ENCODE results near the gene XXYLT1. TPM values are rescaled to one million over a fixed set of nuclear protein-coding genes. Genes with fewer than 3 reads are reported as not detected.
A peak's percentile ranks its signal among the peaks of the same experiment; 100 is the strongest.

The XXYLT1 gene
- total RNA-seq, 1 donor from 2014 or later: 16.4 TPM

DNA sequence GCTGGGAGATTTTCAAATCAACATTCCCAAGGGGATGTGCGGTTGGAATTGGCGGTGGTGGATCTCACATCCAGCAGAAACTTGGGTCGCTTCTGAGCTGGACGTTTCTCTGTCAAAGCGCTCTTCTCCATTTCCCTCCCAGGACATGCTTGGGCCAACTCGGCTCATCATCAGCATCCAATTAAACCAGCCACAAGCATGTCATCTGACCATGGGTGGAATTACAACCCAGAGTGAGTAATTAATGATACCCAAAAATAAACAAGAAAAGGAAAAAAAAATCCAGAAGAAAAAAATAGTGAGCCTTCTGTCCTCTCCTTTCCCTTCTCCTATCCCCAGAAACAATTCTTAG, 111.2 kb downstream of the XXYLT1 start:
- Mint-ChIP-seq H3K4me3 (no peak overlapping the region), H3K36me3 (peaks cover 10% of the 10 kb centered on the region), H3K4me1 (peaks cover 40% of the 10 kb centered on the region), H3K27ac (no peak overlapping the region), H3K27me3 (ENCODE audit: insufficient read depth, low read depth) (peaks cover 4% of the 10 kb centered on the region), H3K9me3 (no peaks in the 10 kb centered on the region)
- DNase-seq (ENCODE audit: low spot score): no peak
- Histone ChIP-seq H3K4me2 (no peak overlapping the region), H2AFZ (replicated peaks) (no peak overlapping the region), H3K27ac (no peak overlapping the region), H3K4me3 (no peak overlapping the region), H3K4me1 (peaks cover 22% of the 10 kb centered on the region), H3K9ac (no peak overlapping the region), H4K20me1 (ENCODE audit: low read depth) (no peaks in the 10 kb centered on the region), H3K9me3 (ENCODE audit: low read depth) (no peaks in the 10 kb centered on the region), H3K27me3 (no peaks in the 10 kb centered on the region), H3F3A (ENCODE audit: low read depth) (peaks cover 9% of the 10 kb centered on the region), H3K36me3 (no peaks in the 10 kb centered on the region), H3K79me2 (ENCODE audit: low read depth) (peaks cover 3% of the 10 kb centered on the region)
- TF ChIP-seq EZH2phosphoT487 (IDR thresholded peaks at IDR 0.05) (no peak), EZH2 (IDR thresholded peaks at IDR 0.05) (no peak)
- TF ChIP-seq, protein P1, sequence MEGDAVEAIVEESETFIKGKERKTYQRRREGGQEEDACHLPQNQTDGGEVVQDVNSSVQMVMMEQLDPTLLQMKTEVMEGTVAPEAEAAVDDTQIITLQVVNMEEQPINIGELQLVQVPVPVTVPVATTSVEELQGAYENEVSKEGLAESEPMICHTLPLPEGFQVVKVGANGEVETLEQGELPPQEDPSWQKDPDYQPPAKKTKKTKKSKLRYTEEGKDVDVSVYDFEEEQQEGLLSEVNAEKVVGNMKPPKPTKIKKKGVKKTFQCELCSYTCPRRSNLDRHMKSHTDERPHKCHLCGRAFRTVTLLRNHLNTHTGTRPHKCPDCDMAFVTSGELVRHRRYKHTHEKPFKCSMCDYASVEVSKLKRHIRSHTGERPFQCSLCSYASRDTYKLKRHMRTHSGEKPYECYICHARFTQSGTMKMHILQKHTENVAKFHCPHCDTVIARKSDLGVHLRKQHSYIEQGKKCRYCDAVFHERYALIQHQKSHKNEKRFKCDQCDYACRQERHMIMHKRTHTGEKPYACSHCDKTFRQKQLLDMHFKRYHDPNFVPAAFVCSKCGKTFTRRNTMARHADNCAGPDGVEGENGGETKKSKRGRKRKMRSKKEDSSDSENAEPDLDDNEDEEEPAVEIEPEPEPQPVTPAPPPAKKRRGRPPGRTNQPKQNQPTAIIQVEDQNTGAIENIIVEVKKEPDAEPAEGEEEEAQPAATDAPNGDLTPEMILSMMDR (IDR thresholded peaks at IDR 0.05): no peak

GRCh38 chr3:195159117-195159813, 111.7 kb downstream of the XXYLT1 start:
- H3K27ac Mint-ChIP-seq: peak overlapping the region; percentile 10
- TF ChIP-seq, protein P1 (IDR thresholded peaks at IDR 0.05): no peak
- TF ChIP-seq EZH2 (IDR thresholded peaks at IDR 0.05) (no peak), EZH2phosphoT487 (IDR thresholded peaks at IDR 0.05) (no peak)
- DNase-seq (ENCODE audit: low spot score): no peak

DNA sequence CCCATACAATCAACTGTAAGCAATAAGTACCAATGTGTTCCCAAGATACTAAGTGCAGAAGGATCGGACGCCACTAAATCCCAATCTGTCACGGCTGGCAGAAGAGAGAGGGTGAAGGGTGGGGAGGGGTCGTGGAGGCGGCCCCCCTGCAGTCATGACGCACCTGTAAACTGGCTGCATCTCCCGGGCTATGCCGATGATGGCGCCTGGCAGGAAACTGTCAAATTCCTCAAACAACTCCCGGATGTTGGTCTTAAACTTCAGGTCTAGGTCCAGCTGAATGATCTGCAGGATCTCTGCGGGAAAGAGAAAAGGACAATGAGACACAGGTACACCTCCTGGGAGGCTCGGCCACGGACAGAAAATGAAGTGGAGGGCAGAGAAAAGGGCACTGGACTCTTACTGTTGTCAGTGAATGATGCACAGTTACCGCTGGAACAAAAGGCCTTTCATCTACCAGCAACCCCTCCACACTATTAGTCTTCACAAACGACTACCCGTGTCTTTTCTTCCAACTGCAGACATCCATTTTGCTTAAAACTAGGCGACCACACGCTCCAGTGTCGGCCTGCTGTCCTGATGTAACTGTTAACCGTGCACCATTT, 114.6 kb downstream of the XXYLT1 start:
- H3K4me1 ChIP-seq: peaks cover 56% of the 10 kb centered on the region
- no peak overlapping the region for H3K4me3 ChIP-seq
- H4K20me1 ChIP-seq (ENCODE audit: low read depth): peaks cover 18% of the 10 kb centered on the region
- no peaks in the 10 kb centered on the region for H3K36me3 ChIP-seq
- H3K79me2 ChIP-seq (ENCODE audit: low read depth): peaks cover 3% of the 10 kb centered on the region
- TF ChIP-seq, protein P1 (IDR thresholded peaks at IDR 0.05): no peak
- TF ChIP-seq EZH2phosphoT487 (IDR thresholded peaks at IDR 0.05) (no peak), EZH2 (IDR thresholded peaks at IDR 0.05) (no peak)
- Mint-ChIP-seq H3K9me3 (no peaks in the 10 kb centered on the region), H3K27me3 (ENCODE audit: insufficient read depth, low read depth) (peaks cover 4% of the 10 kb centered on the region), H3K4me3 (no peak overlapping the region), H3K4me1 (peaks cover 69% of the 10 kb centered on the region), H3K27ac (peak overlapping the region; percentile 72), H3K36me3 (peaks cover 14% of the 10 kb centered on the region)
- H3K9me3 ChIP-seq (ENCODE audit: low read depth): no peaks in the 10 kb centered on the region
- no peak overlapping the region for H3K9ac ChIP-seq
- DNase-seq (ENCODE audit: low spot score): no peak
- no peak overlapping the region for H3K4me2 ChIP-seq
- no peaks in the 10 kb centered on the region for H3K27me3 ChIP-seq
- H2AFZ ChIP-seq (replicated peaks): no peak overlapping the region
- no peak overlapping the region for H3K27ac ChIP-seq
- peaks cover 39% of the 10 kb centered on the region for H3F3A ChIP-seq (ENCODE audit: low read depth)

More at GRCh38 chr3:195159117-195159813, 111.7 kb downstream of the XXYLT1 start:
- peaks cover 27% of the 10 kb centered on the region for H3K4me1 ChIP-seq
- no peak overlapping the region for H3K27ac ChIP-seq
- no peak overlapping the region for H2AFZ ChIP-seq (replicated peaks)
- no peaks in the 10 kb centered on the region for H4K20me1 ChIP-seq (ENCODE audit: low read depth)
- no peaks in the 10 kb centered on the region for H3K9me3 Mint-ChIP-seq
- peaks cover 14% of the 10 kb centered on the region for H3F3A ChIP-seq (ENCODE audit: low read depth)
- no peak overlapping the region for H3K9ac ChIP-seq
- H3K9me3 ChIP-seq (ENCODE audit: low read depth): no peaks in the 10 kb centered on the region
- H3K4me3 Mint-ChIP-seq: no peak overlapping the region
- H3K4me1 Mint-ChIP-seq: peaks cover 45% of the 10 kb centered on the region
- peaks cover 4% of the 10 kb centered on the region for H3K27me3 Mint-ChIP-seq (ENCODE audit: insufficient read depth, low read depth)
- H3K4me3 ChIP-seq: no peak overlapping the region
- peaks cover 10% of the 10 kb centered on the region for H3K36me3 Mint-ChIP-seq
- H3K79me2 ChIP-seq (ENCODE audit: low read depth): peaks cover 3% of the 10 kb centered on the region
- no peak overlapping the region for H3K4me2 ChIP-seq
- no peaks in the 10 kb centered on the region for H3K36me3 ChIP-seq
- no peaks in the 10 kb centered on the region for H3K27me3 ChIP-seq
